RWPE2 (cell line): ENCODE results near the gene UCMA.
"Not testable (repeated sequence)": the region's sequence is repeated elsewhere in the genome, so short reads cannot be mapped to it uniquely, and the experiment has no call there.

Experiments
- ATAC-seq: fragments of 200-7000 bp; cut with Tn5 transposase; 3 replicates; pipeline ENCODE4 v1.9.1; 2021; ENCODE audit warnings: low read depth
- DNase-seq: peaks from one replicate; pipeline ENCODE4 v3.0.0-alpha.2; 2020; ENCODE audit warnings: low spot score
- H3K27ac ChIP-seq: fragments of 450-650 bp; 2 replicates; pipeline ENCODE4 v1.5.1; 2017; ENCODE audit warnings: mild to moderate bottlenecking; ENCODE audit not compliant: poor library complexity, severe bottlenecking
- H3K27me3 ChIP-seq: fragments of 250-450 bp; sonication (Bioruptor Pico); 2 replicates; pipeline ENCODE4 v1.5.1; 2021; ENCODE audit warnings: mild to moderate bottlenecking, moderate library complexity; ENCODE audit not compliant: insufficient read depth, poor library complexity, severe bottlenecking
- H3K36me3 ChIP-seq: fragments of 250-450 bp; sonication (Bioruptor Pico); 2 replicates; pipeline ENCODE4 v1.5.1; 2020; ENCODE audit warnings: low read depth, mild to moderate bottlenecking, moderate library complexity
- H3K4me1 ChIP-seq: fragments of 250-450 bp; sonication (Bioruptor Pico); 2 replicates; pipeline ENCODE4 v1.5.1; 2021; ENCODE audit warnings: mild to moderate bottlenecking, moderate library complexity; ENCODE audit not compliant: insufficient read depth, poor library complexity, severe bottlenecking
- H3K4me3 ChIP-seq: fragments of 250-450 bp; sonication (Bioruptor Pico); 2 replicates; pipeline ENCODE4 v1.5.1; 2021; ENCODE audit warnings: mild to moderate bottlenecking, moderate library complexity; ENCODE audit not compliant: severe bottlenecking
- H3K9me3 ChIP-seq: fragments of 250-450 bp; sonication (Bioruptor Pico); 2 replicates; pipeline ENCODE4 v1.5.1; 2021; ENCODE audit warnings: mild to moderate bottlenecking, moderate library complexity; ENCODE audit not compliant: severe bottlenecking
- TF ChIP-seq, protein P1 (sequence below): fragments of 450-650 bp; IDR thresholded peaks from one replicate; pipeline ENCODE4 v1.5.1; 2017; ENCODE audit warnings: mild to moderate bottlenecking, moderate library complexity; ENCODE audit not compliant: poor library complexity, severe bottlenecking

UCMA gene

DNA sequence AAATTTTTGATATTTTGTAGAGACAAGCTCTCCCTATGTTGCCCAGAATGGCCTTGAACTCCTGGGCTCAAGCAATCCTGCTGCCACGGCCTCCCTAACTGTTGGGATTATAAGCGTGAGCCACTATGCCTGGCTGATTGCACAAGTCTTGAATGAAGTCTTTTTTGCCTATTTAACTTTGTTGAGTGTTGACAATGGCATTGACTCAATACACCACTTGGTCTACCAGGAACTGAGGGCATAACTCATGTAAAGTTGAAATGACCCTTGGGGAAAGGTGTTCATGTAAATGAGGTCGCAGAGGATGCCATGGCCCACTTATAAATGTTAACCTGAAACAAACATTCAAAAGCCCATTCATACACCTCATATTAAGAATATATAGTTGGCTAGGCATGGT lies 7.4 kb upstream of the UCMA start:
- ATAC-seq (no peak), DNase-seq (no peak)
- no peaks in the 10 kb centered on the region for H3K4me1 ChIP-seq
- H3K4me3 ChIP-seq = no peak overlapping the region
- H3K27me3 ChIP-seq = no peaks in the 10 kb centered on the region
- no peaks in the 10 kb centered on the region for H3K9me3 ChIP-seq
- H3K27ac ChIP-seq = no peak overlapping the region
- no peaks in the 10 kb centered on the region for H3K36me3 ChIP-seq
- TF ChIP-seq, protein P1, sequence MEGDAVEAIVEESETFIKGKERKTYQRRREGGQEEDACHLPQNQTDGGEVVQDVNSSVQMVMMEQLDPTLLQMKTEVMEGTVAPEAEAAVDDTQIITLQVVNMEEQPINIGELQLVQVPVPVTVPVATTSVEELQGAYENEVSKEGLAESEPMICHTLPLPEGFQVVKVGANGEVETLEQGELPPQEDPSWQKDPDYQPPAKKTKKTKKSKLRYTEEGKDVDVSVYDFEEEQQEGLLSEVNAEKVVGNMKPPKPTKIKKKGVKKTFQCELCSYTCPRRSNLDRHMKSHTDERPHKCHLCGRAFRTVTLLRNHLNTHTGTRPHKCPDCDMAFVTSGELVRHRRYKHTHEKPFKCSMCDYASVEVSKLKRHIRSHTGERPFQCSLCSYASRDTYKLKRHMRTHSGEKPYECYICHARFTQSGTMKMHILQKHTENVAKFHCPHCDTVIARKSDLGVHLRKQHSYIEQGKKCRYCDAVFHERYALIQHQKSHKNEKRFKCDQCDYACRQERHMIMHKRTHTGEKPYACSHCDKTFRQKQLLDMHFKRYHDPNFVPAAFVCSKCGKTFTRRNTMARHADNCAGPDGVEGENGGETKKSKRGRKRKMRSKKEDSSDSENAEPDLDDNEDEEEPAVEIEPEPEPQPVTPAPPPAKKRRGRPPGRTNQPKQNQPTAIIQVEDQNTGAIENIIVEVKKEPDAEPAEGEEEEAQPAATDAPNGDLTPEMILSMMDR = no peak

- Histone ChIP-seq H3K36me3 (no peaks in the 10 kb centered on the region), H3K27me3 (no peaks in the 10 kb centered on the region), H3K9me3 (no peaks in the 10 kb centered on the region), H3K4me3 (no peak overlapping the region), H3K27ac (no peak overlapping the region), H3K4me1 (no peaks in the 10 kb centered on the region)
- TF ChIP-seq, protein P1 = no peak
- DNase-seq = no peak
- no peak for ATAC-seq
Observed at GRCh38 chr10:13239923-13240322, 5.7 kb upstream of the UCMA start.

DNA sequence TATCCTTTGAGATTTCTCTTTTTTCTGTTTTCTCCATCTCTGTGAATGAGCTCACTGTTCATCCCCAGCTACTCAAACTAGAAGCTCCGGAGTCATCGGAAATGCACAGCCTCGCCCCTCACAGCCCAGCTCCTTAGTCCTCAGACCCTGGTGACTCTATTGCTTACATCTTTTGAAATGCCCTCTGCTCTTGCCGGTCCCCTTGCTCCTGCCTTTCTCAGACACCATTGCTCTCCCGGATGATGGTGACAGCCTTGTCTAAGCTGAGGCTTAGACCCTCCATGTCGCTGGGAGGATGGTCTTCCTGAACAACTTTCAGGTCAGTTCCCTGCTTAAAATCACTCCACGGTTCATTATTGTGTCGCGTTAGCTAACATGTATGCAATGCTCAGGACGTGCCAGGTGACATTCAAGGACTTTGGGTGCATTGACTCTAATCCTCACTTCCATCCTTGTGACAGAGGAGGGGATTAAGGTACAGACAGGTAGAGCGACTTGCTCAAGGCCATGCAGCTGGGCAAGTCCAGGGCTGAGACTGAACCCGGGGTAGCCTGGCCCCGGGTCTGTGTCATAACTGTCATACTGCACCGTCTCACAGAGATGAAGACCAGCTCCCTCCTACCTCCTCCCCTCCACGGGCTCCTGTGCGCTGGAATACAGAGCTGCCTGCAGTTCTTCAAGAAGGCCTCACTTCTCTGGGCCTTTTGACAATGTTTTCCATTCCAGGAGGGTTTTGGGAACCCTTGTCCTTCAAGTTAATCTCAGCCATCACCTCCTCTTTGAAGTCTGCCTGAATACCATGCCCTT lies 4.3 kb upstream of the UCMA start:
- Histone ChIP-seq H3K27me3 (no peaks in the 10 kb centered on the region), H3K4me3 (no peak overlapping the region), H3K27ac (no peak overlapping the region), H3K9me3 (no peaks in the 10 kb centered on the region), H3K36me3 (no peaks in the 10 kb centered on the region), H3K4me1 (no peaks in the 10 kb centered on the region)
- no peak for DNase-seq
- no peak for ATAC-seq
- TF ChIP-seq, protein P1 = no peak

DNA sequence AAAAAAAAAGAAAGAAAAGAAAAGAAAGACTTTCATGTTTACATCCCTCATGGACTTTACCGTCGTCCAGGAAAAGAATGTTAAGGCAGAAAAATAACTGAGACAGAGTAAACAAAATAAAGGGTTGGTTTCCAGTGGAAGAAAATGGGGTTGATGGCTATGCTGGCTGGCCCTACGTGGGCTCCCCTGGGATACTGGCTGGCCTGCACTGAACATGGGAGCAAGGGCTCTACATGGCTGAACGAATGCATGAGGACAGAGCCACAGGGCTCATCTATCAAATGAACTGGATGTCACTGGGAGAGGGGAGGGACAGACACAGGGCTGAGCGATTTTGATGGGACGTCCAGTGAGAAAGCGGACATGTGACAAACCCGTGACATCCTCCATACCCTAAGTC lies 2.5 kb upstream of the UCMA start:
- H3K36me3 ChIP-seq = no peaks in the 10 kb centered on the region
- no peak for DNase-seq
- H3K4me3 ChIP-seq = no peak overlapping the region
- TF ChIP-seq, protein P1 = no peak
- H3K27me3 ChIP-seq = no peaks in the 10 kb centered on the region
- H3K4me1 ChIP-seq = no peaks in the 10 kb centered on the region
- no peaks in the 10 kb centered on the region for H3K9me3 ChIP-seq
- ATAC-seq = no peak
- no peak overlapping the region for H3K27ac ChIP-seq

DNA sequence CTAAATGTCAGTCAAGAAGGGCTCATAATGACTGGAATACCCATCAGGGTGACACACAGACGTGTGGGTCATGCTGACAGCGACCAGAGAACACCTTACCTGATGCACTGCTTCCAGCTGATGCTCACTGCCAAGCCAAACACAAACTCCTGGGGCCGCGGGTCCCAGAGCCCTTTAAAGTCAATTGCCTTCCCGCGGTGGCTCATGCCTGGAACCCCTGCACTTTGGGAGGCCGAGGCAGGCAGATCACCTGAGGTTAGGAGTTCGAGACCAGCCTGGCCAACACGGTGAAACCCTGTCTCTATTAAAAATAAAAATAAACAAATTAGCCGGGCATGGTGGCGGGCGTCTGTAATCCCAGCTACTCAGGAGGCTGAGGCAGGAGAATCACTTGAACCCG lies 562 bp upstream of the UCMA start:
- not testable (repeated sequence) for H3K4me1 ChIP-seq, H3K4me3 ChIP-seq, H3K27ac ChIP-seq, DNase-seq, H3K27me3 ChIP-seq, H3K36me3 ChIP-seq, ATAC-seq, H3K9me3 ChIP-seq
